SU-DHL-6 (cell line): Measurements from ENCODE around the gene IL4I1.

Source experiments
- H2AFZ ChIP-seq: fragments of 200-600 bp; sonication (generic); 2 replicates; pipeline ENCODE4 v1.6.1; 2014; ENCODE audit warnings: low read depth, mild to moderate bottlenecking, moderate library complexity, mixed read lengths, antibody characterized with exemption, low read length; ENCODE audit not compliant: severe bottlenecking
- H3F3A ChIP-seq: fragments of 200-600 bp; shearing (Covaris generic); 2 replicates; pipeline ENCODE4 v1.6.0; 2016; ENCODE audit warnings: antibody characterized with exemption, mild to moderate bottlenecking; ENCODE audit not compliant: insufficient read depth
- H3K27ac ChIP-seq: fragments of 200-600 bp; sonication (generic); 2 replicates; pipeline ENCODE4 v1.5.1; 2016; ENCODE audit warnings: low read depth, mild to moderate bottlenecking, low read length, moderate library complexity, mixed read lengths
- H3K27me3 ChIP-seq: fragments of 200-600 bp; sonication (generic), shearing (Covaris generic); 2 replicates; pipeline ENCODE4 v1.6.0; 2014; ENCODE audit warnings: mild to moderate bottlenecking, low read length
- H3K36me3 ChIP-seq: fragments of 200-600 bp; sonication (generic); 2 replicates; pipeline ENCODE4 v1.6.1; 2014; ENCODE audit warnings: mild to moderate bottlenecking, low read length, mixed read lengths
- H3K4me2 ChIP-seq: fragments of 300-600, 200-600 bp; shearing (Covaris generic), sonication (generic); 2 replicates; pipeline ENCODE4 v1.6.0; 2014; ENCODE audit warnings: low read length, low read depth, mild to moderate bottlenecking; ENCODE audit not compliant: poor library complexity, severe bottlenecking
- H3K4me3 ChIP-seq: fragments of 200-600 bp; sonication (generic); 2 replicates; pipeline ENCODE4 v1.5.1; 2014; ENCODE audit warnings: antibody characterized with exemption, low read length, mild to moderate bottlenecking, mixed read lengths; ENCODE audit not compliant: insufficient read depth, poor library complexity, severe bottlenecking
- H3K79me2 ChIP-seq: fragments of 200-600 bp; sonication (generic); 2 replicates; pipeline ENCODE4 v1.6.1; 2014; ENCODE audit warnings: mild to moderate bottlenecking, low read length, moderate library complexity; ENCODE audit not compliant: insufficient read depth
- H3K9ac ChIP-seq: fragments of 200-600 bp; sonication (generic); 2 replicates; pipeline ENCODE4 v1.7.0; 2014; ENCODE audit warnings: mild to moderate bottlenecking, low read length
- H3K9me2 ChIP-seq: fragments of 200-600 bp; sonication (generic); replicated peaks from 2 replicates; pipeline ENCODE4 v1.6.1; 2014; ENCODE audit warnings: low read length; ENCODE audit not compliant: insufficient read depth
- H3K9me3 ChIP-seq: fragments of 200-600 bp; sonication (generic); 2 replicates; pipeline ENCODE4 v1.6.1; 2014; ENCODE audit warnings: low read length, mixed read lengths; ENCODE audit not compliant: insufficient read depth
- H4K20me1 ChIP-seq: fragments of 200-600 bp; sonication (generic); 2 replicates; pipeline ENCODE4 v1.6.1; 2014; ENCODE audit warnings: low read depth, mild to moderate bottlenecking, antibody characterized with exemption, low read length, moderate library complexity, mixed read lengths
- CTCF ChIP-seq: fragments of 200-600 bp; sonication (generic); IDR thresholded peaks from one replicate; pipeline ENCODE4 v1.5.1; 2017; ENCODE audit warnings: antibody characterized with exemption, mild to moderate bottlenecking, low read length, moderate library complexity; ENCODE audit not compliant: insufficient read depth, poor library complexity, severe bottlenecking
- EZH2phosphoT487 ChIP-seq: fragments of 200-600 bp; sonication (generic), shearing (Covaris generic); conservative IDR thresholded peaks from 2 replicates; pipeline ENCODE4 v1.6.1; 2018; ENCODE audit warnings: mild to moderate bottlenecking, antibody characterized with exemption, low read length, moderate library complexity, mixed read lengths

The IL4I1 gene

DNA sequence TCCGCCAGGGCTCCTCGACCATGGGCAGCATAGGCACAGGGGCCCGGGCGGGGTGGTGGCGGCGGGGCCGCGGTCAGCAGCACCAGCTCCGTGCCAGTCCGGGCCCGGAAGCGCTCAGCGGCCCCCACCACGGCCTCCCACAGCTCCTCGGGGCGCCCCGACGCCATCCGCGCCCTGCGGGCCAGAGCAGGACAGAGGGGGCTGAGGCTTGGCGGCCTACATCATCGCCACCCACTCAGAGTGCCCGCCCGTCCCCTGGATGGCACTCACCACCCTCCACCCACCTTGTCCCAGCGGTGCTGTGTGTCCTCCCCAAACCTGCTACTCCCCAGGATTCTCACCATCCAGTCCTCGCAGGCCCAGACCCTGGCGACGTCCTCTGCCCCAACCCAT lies 23.6 kb downstream of the IL4I1 start:
- Histone ChIP-seq H3K9ac (no peak overlapping the region), H2AFZ (no peak overlapping the region), H4K20me1 (no peaks in the 10 kb centered on the region), H3K9me2 (no peaks in the 10 kb centered on the region), H3K9me3 (0 out of 2 replicates have a peak, but pooled peaks cover 3% of the 10 kb centered on the region), H3F3A (0 out of 2 replicates have a peak, but pooled peaks cover 15% of the 10 kb centered on the region), H3K27ac (no peak overlapping the region), H3K4me3 (no peak overlapping the region), H3K79me2 (peaks cover 9% of the 10 kb centered on the region; the same call in 1 of the 2 replicates), H3K36me3 (no peaks in the 10 kb centered on the region), H3K27me3 (no peaks in the 10 kb centered on the region), H3K4me2 (no peak overlapping the region)
- no peak for TF ChIP-seq EZH2phosphoT487
- TF ChIP-seq CTCF, result no peak

DNA sequence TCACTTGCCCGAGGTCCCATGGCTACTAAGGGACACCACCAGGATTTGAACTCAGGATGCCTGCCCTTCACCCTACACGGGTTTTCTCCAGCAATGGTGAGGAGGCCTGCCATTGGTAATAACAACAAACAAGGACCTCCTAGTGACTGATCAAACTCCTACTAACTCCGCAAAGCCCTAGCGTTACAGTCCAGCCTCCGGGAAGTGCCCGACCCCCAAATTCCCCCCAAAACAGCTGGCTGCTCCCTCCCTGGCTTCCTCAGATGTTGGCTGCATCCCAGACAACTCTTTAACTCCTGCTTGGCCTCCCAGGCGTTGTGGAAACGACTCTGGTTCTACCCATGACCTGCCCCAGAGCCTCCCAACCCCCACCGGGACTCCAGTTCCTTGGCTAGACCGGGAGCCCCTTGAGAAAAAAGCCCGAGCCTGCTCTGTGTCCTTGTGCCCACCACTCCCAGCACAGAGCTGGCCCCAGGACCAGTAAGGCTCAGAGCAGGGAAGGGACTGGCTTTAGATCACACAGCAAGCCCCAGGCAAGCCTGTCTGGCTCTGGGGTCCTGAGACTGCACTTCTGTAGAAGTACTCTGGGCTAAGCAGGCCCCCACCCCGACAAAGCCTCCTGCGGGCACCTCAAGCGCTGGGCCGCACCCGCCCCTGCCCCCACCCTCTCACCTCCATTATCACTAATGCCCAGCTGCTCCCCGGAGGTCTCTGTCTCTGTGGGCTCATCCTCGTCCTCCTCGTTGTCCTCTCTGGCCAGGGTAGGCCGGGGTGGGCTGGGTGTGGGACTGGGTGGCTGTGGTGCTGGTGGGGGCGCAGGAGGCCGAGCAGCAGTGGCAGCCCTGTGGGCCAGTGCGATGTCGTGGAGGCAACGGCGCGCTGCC lies 24.2 kb downstream of the IL4I1 start:
- H3K36me3 ChIP-seq, result no peaks in the 10 kb centered on the region
- H3K27me3 ChIP-seq, result no peaks in the 10 kb centered on the region
- no peak overlapping the region for H3K9ac ChIP-seq
- H3K4me3 ChIP-seq, result no peak overlapping the region
- no peak overlapping the region for H3K27ac ChIP-seq
- H4K20me1 ChIP-seq, result no peaks in the 10 kb centered on the region
- no peak overlapping the region for H2AFZ ChIP-seq
- H3K79me2 ChIP-seq, result peaks cover 9% of the 10 kb centered on the region; the same call in 1 of the 2 replicates
- H3K9me2 ChIP-seq, result no peaks in the 10 kb centered on the region
- TF ChIP-seq CTCF (no peak), EZH2phosphoT487 (no peak)
- 0 out of 2 replicates have a peak, but pooled peaks cover 4% of the 10 kb centered on the region for H3K9me3 ChIP-seq
- no peak overlapping the region for H3K4me2 ChIP-seq
- peaks cover 19% of the 10 kb centered on the region; the same call in 1 of the 2 replicates for H3F3A ChIP-seq

DNA sequence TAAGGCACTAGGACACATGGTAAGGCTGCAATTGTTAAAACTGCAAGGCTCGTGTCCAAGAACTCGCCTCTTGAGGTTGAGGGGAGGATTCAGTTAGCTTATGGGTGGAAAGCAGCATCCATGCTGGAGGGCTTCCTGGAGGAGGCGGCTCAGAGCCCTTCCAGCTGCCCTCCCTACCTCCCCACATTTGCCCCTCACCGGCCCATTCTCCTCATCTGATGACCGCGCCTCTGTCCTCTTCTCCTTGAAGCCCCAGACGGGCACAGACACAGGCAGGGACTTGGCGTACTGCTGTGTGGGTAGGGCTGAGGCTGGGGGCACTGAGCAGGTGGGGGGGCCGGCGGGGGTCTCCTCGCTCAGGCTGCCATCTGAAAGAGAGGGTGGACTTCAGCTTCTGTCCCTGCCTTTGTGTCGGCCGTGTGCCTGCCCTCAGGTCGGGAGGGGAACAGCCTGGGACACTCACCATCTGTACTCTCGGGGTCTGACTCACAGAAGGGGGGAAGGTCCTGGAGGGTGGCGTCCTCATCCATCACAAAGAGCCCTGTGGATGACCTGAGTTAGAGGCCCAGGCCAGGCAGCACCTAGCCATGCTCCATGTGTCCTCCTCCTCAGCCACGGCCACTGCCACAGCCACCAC lies 25.2 kb downstream of the IL4I1 start:
- TF ChIP-seq EZH2phosphoT487 (no peak), CTCF (no peak)
- no peak overlapping the region for H3K4me3 ChIP-seq
- H3K9ac ChIP-seq, result no peak overlapping the region
- H3K9me2 ChIP-seq, result no peaks in the 10 kb centered on the region
- H3K9me3 ChIP-seq, result 0 out of 2 replicates have a peak, but pooled peaks cover 4% of the 10 kb centered on the region
- H3K27me3 ChIP-seq, result no peaks in the 10 kb centered on the region
- no peak overlapping the region for H3K4me2 ChIP-seq
- H3K79me2 ChIP-seq, result peaks cover 13% of the 10 kb centered on the region
- H2AFZ ChIP-seq, result no peak overlapping the region
- H4K20me1 ChIP-seq, result no peaks in the 10 kb centered on the region
- peaks cover 20% of the 10 kb centered on the region; the same call in 1 of the 2 replicates for H3F3A ChIP-seq
- no peaks in the 10 kb centered on the region for H3K36me3 ChIP-seq
- H3K27ac ChIP-seq, result no peak overlapping the region
